Measurements from ENCODE around the gene CCDC181. TPM values are rescaled to one million over a fixed set of nuclear protein-coding genes. Genes with fewer than 3 reads are reported as not detected.

Gene CCDC181
- total RNA-seq (2022; extraction: Qiagen RNA extraction), result 0.06 to 0.22 TPM (median 0.13 TPM) in 4 of 5 replicates, not detected in the other

DNA sequence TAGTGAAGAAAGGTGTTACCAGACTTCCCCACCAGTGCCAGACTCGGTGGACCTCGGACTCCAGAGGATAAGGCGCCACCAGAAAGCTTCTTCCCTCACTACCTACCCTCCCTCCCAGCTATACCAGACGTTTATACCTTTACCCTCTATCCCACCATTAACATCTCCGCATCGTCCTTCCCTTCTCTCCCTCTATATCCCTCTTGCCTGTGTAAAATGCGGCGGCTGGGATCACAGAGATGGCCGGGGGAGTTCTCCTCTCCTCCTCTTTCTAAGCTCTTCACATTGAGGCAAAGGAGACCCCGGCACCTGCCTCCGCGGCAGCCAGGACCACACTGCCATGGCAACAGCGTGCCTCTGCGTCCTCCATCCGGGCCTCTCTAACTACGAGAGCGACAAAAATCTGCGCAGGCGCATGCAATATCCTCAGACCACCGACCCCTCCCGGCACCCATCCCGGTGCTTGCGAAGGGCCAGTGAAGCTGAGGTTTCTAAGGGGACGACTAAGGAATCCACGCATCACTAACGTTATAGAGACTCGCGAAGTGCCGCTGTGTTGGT is at the start of gene CCDC181:
Gene CCDC181, minus strand, starts transcription at position 394 of the 561 bp plus-strand sequence. CDS start 2,547 bp downstream, outside the sequence.

DNA sequence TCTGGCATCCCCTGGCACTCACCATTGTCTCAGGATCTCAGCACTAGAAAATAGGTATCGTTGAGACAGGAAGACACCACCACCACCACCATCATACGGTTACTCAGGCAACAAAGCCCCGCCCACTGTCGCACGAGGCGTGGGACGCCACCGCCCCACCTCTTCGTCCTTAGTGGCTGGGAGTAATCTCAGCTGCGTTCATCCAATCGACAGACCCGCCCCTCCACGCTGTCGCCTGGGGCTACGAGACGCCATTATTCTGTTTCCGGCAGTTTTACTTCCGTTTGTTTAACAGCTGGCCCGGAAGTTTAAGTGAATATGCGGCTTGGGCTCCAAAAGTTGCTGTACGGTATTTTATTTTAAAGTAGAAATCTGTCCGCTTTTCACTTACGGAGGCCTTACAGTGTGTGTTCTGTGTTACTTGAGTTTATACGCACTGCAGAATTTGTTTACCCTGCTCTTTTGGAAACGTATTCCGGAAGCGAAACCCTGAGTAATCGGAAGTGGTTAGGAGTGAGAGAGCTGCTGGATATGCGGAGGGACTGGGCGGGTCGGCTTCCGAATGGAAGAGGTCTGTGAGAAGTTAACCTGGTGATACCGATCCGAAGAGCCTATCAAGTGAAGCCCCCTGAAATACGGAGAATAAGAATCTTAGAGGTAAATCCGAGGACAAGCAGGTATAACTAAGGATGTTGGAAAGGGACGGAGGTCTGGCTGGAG is 59.4 kb downstream of the CCDC181 start, which contains the start of the genes BLZF1 and NME7:
Gene BLZF1, plus strand, starts transcription at position 510 of the 720 bp plus-strand sequence. CDS start 1,328 bp downstream, outside the sequence.
Gene NME7, minus strand, starts transcription at position 112 of the 720 bp plus-strand sequence. Its CDS starts 87 bp downstream, at position 25.

Other genes with a start within 250 kb of the CCDC181 start
- gene NME7, start 59.7 kb downstream of the CCDC181 start, total RNA-seq (2022; extraction: Qiagen RNA extraction), result 20.7 to 33.3 TPM (median 21.6 TPM) in 5 replicates
- gene BLZF1, start 59.3 kb downstream of the CCDC181 start, total RNA-seq (2022; extraction: Qiagen RNA extraction), result 12.8 to 20.3 TPM (median 13.2 TPM) in 5 replicates
- 21.2 to 31.6 TPM (median 26.1 TPM) in 5 replicates for gene SLC19A2, start 58.5 kb upstream of the CCDC181 start, total RNA-seq (2022; extraction: Qiagen RNA extraction)
- 0.06 to 0.23 TPM (median 0.14 TPM) in 5 replicates for gene F5, start 159.0 kb upstream of the CCDC181 start, total RNA-seq (2022; extraction: Qiagen RNA extraction)
- not detected in 5 replicates for gene SELP, start 202.7 kb upstream of the CCDC181 start, total RNA-seq (2022; extraction: Qiagen RNA extraction)